A549 (cell line): ENCODE measurements around the gene CHPF2. TPM values are rescaled to one million over a fixed set of nuclear protein-coding genes. Genes with fewer than 3 reads are reported as not detected.

Experiments
- ATAC-seq, 2 experiments: fragments of 200-7000 bp in 1 of 2; fragments of >200 bp in 1 of 2; cut with Nextera tagmentation in 1 of 2; cut with Tn5 transposase in 1 of 2; 3 replicates each; pipeline versions ENCODE4 v1.8.0 to v1.9.1; 2018 to 2020; ENCODE audit warnings: mild to moderate bottlenecking in 1 of 2, moderate library complexity in 1 of 2
- CTCF ChIA-PET: fragments of 300-600 bp; sonication (Branson Sonifier 250); formaldehyde crosslinking; extraction: SDS; loops from one replicate; lab custom pipeline; 2021; ENCODE audit warnings: antibody characterized with exemption, inconsistent platforms; lab: Yijun Ruan, JAX
- POLR2A ChIA-PET: fragments of 350-600 bp; formaldehyde crosslinking; extraction: SDS; loops from one replicate; lab custom pipeline; 2021; ENCODE audit warnings: antibody characterized with exemption, inconsistent platforms; lab: Yijun Ruan, JAX
- DNase-seq, 2 experiments: peaks; one replicate each; pipeline versions ENCODE4 v3.0.0 to v3.0.0-alpha.2; 2011 to 2016; ENCODE audit warnings: low read depth in 1 of 2, low spot score in 1 of 2
- FAIRE-seq: peaks from 2 replicates; lab custom pipeline; 2011; peaks lifted over from hg19 to GRCh38; lab: Jason Lieb, UNC
- H3K27ac ChIP-seq, 2 experiments: fragments of >200 bp; sonication (Bioruptor Twin); formaldehyde crosslinking; 3 replicates each; pipeline ENCODE4 v1.5.1; 2016 to 2017
- H3K4me1 ChIP-seq: fragments of >200 bp; sonication (Bioruptor Twin); formaldehyde crosslinking; 3 replicates; pipeline ENCODE4 v1.6.1; 2016
- H3K4me2 ChIP-seq: fragments of >200 bp; sonication (Bioruptor Twin); formaldehyde crosslinking; 3 replicates; pipeline ENCODE4 v1.6.1; 2016
- H3K4me3 ChIP-seq: fragments of >200 bp; sonication (Bioruptor Twin); formaldehyde crosslinking; 3 replicates; pipeline ENCODE4 v1.5.1; 2016
- H3K9me3 ChIP-seq: fragments of >200 bp; sonication (Bioruptor Twin); formaldehyde crosslinking; 3 replicates; pipeline ENCODE4 v1.6.1; 2016
- BHLHE40 ChIP-seq: IDR thresholded peaks from 2 replicates; pipeline ENCODE4 v1.6.1; 2012; ENCODE audit warnings: low read depth, low read length, inconsistent platforms
- CHD4 ChIP-seq: fragments of 200-600 bp; sonication (generic); IDR thresholded peaks from 2 replicates; pipeline ENCODE4 v1.6.1; 2016; ENCODE audit warnings: antibody characterized with exemption, mild to moderate bottlenecking, borderline replicate concordance
- ELK1 ChIP-seq: fragments of 150-350 bp; IDR thresholded peaks from 2 replicates; pipeline ENCODE4 v1.6.1; 2014; ENCODE audit warnings: low read depth, mild to moderate bottlenecking, low read length
- GATA3 ChIP-seq: IDR thresholded peaks from 2 replicates; pipeline ENCODE4 v1.6.1; 2012; ENCODE audit warnings: borderline replicate concordance
- HDAC2 ChIP-seq: fragments of 200-600 bp; sonication (generic); IDR thresholded peaks from 2 replicates; pipeline ENCODE4 v1.6.1; 2016
- JUNB ChIP-seq: fragments of >200 bp; sonication (Bioruptor Twin); formaldehyde crosslinking; IDR thresholded peaks from 2 replicates; pipeline ENCODE4 v1.6.1; 2016
- MAFK ChIP-seq: fragments of 450-650 bp; IDR thresholded peaks from 2 replicates; pipeline ENCODE4 v1.6.1; 2014; ENCODE audit not compliant: partially characterized antibody
- MAX ChIP-seq: IDR thresholded peaks from 2 replicates; pipeline ENCODE4 v1.6.1; 2012
- MAZ ChIP-seq: fragments of 150-350 bp; IDR thresholded peaks from 2 replicates; pipeline ENCODE4 v1.6.1; 2014; ENCODE audit warnings: antibody characterized with exemption, low read depth, low read length, borderline replicate concordance
- NPAS2 ChIP-seq: fragments of 250-450 bp; sonication (Bioruptor Pico); IDR thresholded peaks from 2 replicates; pipeline ENCODE4 v1.8.0; 2022; ENCODE audit warnings: mild to moderate bottlenecking, moderate library complexity, borderline replicate concordance
- PHF8 ChIP-seq: fragments of 200-600 bp; sonication (generic); IDR thresholded peaks from 2 replicates; pipeline ENCODE4 v1.6.1; 2016; ENCODE audit warnings: low read depth, mild to moderate bottlenecking, antibody characterized with exemption, moderate library complexity, borderline replicate concordance
- POLR2A ChIP-seq: IDR thresholded peaks from 2 replicates; pipeline ENCODE4 v1.6.1; 2012; ENCODE audit warnings: mild to moderate bottlenecking, low read length
- RARB ChIP-seq: fragments of 250-450 bp; sonication (Bioruptor Pico); IDR thresholded peaks from 2 replicates; pipeline ENCODE4 v1.8.0; 2021; ENCODE audit warnings: mild to moderate bottlenecking, moderate library complexity
- RCOR1 ChIP-seq: fragments of 150-350 bp; IDR thresholded peaks from 2 replicates; pipeline ENCODE4 v1.6.1; 2014; ENCODE audit warnings: antibody characterized with exemption, low read length, low read depth
- REST ChIP-seq: fragments of 200-600 bp; sonication (generic); IDR thresholded peaks from 2 replicates; pipeline ENCODE4 v1.6.1; 2016; ENCODE audit warnings: antibody characterized with exemption, mild to moderate bottlenecking, moderate library complexity
- RFX5 ChIP-seq: fragments of 450-650 bp; IDR thresholded peaks from 2 replicates; pipeline ENCODE4 v1.7.1; 2014; ENCODE audit warnings: antibody characterized with exemption, mild to moderate bottlenecking, moderate library complexity
- RNF2 ChIP-seq: fragments of 200-600 bp; sonication (generic); IDR thresholded peaks from 2 replicates; pipeline ENCODE4 v1.6.1; 2016; ENCODE audit warnings: low read depth, mild to moderate bottlenecking, antibody characterized with exemption, moderate library complexity, borderline replicate concordance
- SMC3 ChIP-seq: fragments of >200 bp; sonication (Bioruptor Twin); formaldehyde crosslinking; IDR thresholded peaks from 3 replicates; pipeline ENCODE4 v1.6.1; 2018; ENCODE audit warnings: inconsistent platforms
- TFCP2L1 ChIP-seq: fragments of 250-450 bp; sonication (Bioruptor Pico); IDR thresholded peaks from 2 replicates; pipeline ENCODE4 v1.5.0; 2021; ENCODE audit warnings: mild to moderate bottlenecking
- TP53 ChIP-seq: fragments of 250-450 bp; sonication (Bioruptor Pico); IDR thresholded peaks from 2 replicates; pipeline ENCODE4 v1.5.0; 2021; ENCODE audit warnings: mild to moderate bottlenecking, moderate library complexity
- ZFP36 ChIP-seq: fragments of 450-650 bp; IDR thresholded peaks from 2 replicates; pipeline ENCODE4 v1.6.1; 2014; ENCODE audit warnings: borderline replicate concordance; ENCODE audit not compliant: partially characterized antibody
- WGBS: methylation state at CpG from one replicate; pipeline ENCODE4 v1.1.6; 2017; ENCODE audit errors: missing lambda C conversion rate; 5-methylcytosine and 5-hydroxymethylcytosine counted together
- polyA plus RNA-seq, 4 experiments: library from polyadenylated mRNA; depleted of rRNA in 3 of 4; stranded (reverse); fragments of >200 nt; fragmentation: RNase III in 1 of 4; extraction: RNeasy Plus Mini Kit Qiagen cat#74134 plus additional on column Dnase treatment in 1 of 4; gene quantifications; 2 replicates in 3 of 4; 3 replicates in 1 of 4; pipeline ENCODE4 v1.2.3, GENCODE V29; 2011 to 2017

Gene CHPF2
- polyA plus RNA-seq, 2 of the 4 experiments (the other 2 are of a cell fraction), result 14.9 to 29.6 TPM

GRCh38 chr7:151276666-151277590 is 44.6 kb downstream of the CHPF2 start:
- Histone ChIP-seq H3K27ac (peak overlapping the region; percentile 78 to 95), H3K9me3 (no peaks in the 10 kb centered on the region), H3K4me2 (peak overlapping the region; percentile 90), H3K4me1 (peaks cover 12% of the 10 kb centered on the region; the same call in 2 of the 3 replicates), H3K4me3 (peak overlapping the region; percentile 79)
- 20% methylated on average over 42 of the region's 63 CpGs for WGBS
- ATAC-seq, result peak; percentile 75 to 88
- DNase-seq, result peak; percentile 61 to 66
- ChIA-PET CTCF (interaction anchor here (1.2 to 1.9 kb wide), 3 partner anchors 19 to 39 kb away, joined by 3 to 5 read pairs (median 3); no protein-coding TSS in a partner anchor), POLR2A (interaction anchor here (0.5 to 1.6 kb wide), 3 partner anchors 25 to 90 kb away, joined by 3 to 4 read pairs (median 3); partner anchors contain the start of genes ABCF2 and ASB10)
- no peak for FAIRE-seq
- no peak for TF ChIP-seq TP53 (CRISPR knock-in tag)
- no peak for TF ChIP-seq RCOR1
- peak; percentile 14; the same call in 1 of the 2 replicates for TF ChIP-seq PHF8
- no peak for TF ChIP-seq CHD4
- no peak for TF ChIP-seq NPAS2 (CRISPR knock-in tag)
- TF ChIP-seq REST, result no peak
- TF ChIP-seq RNF2, result no peak
- no peak for TF ChIP-seq MAZ
- TF ChIP-seq POLR2A, result peak; percentile 63
- TF ChIP-seq MAFK, result no peak
- TF ChIP-seq SMC3, result no peak
- TF ChIP-seq ELK1, result no peak
- peak; percentile 27; the same call in 1 of the 2 replicates for TF ChIP-seq MAX
- no peak for TF ChIP-seq RARB (CRISPR knock-in tag)
- no peak for TF ChIP-seq RFX5
- no peak for TF ChIP-seq ZFP36
- TF ChIP-seq, all 56 proteins: peak for 3

- TF ChIP-seq RFX5 (no peak), BHLHE40 (no peak), MAFK (no peak), JUNB (no peak), GATA3 (no peak), HDAC2 (no peak), TFCP2L1 (no peak)
- Histone ChIP-seq H3K4me3 (no peak overlapping the region), H3K27ac (peak overlapping the region in 1 of 2 experiments; percentile 95; a peak in 2 of 6 replicates), H3K4me1 (peaks cover 8% of the 10 kb centered on the region; the same call in 2 of the 3 replicates), H3K9me3 (peaks cover 1% of the 10 kb centered on the region; the same call in 1 of the 3 replicates), H3K4me2 (no peak overlapping the region; the same call in 2 of the 3 replicates)
- FAIRE-seq (no peak), ATAC-seq (no peak; a peak in 1 of 6 replicates), DNase-seq (no peak)
- WGBS, result 94% methylated on average over 4 of the region's 8 CpGs
- ChIA-PET POLR2A (interaction anchor here (0.5 to 1.6 kb wide), 3 partner anchors 26 to 91 kb away, joined by 3 to 4 read pairs (median 3); partner anchors contain the start of genes ABCF2 and ASB10), CTCF (interaction anchor here (1.2 to 1.9 kb wide), 4 partner anchors 20 to 38 kb away, joined by 3 to 5 read pairs (median 4); no protein-coding TSS in a partner anchor)
These were observed 45.3 kb downstream of the CHPF2 start for GRCh38 chr7:151277631-151278030.
